Gastrocnemius medialis (tissue), 4 donors: ENCODE results near the gene NR1H2. TPM values are rescaled to one million over a fixed set of nuclear protein-coding genes. Genes with fewer than 3 reads are reported as not detected.
A peak's percentile ranks its signal among the peaks of the same experiment; 100 is the strongest.
"Not testable (repeated sequence)": the region's sequence is repeated elsewhere in the genome, so short reads cannot be mapped to it uniquely, and the experiment has no call there.

Source experiments
- ATAC-seq, 2 donors: fragments of 150-250 bp; one replicate each; pipeline ENCODE4 v1.9.1; 2016
- DNase-seq, 2 donors: peaks; one replicate each; pipeline ENCODE4 v3.0.0-alpha.2; 2019
- H3K27ac ChIP-seq, 4 donors: fragments of 200-600 bp; sonication (generic); 1 replicate in 1 of 4; 2 replicates in 3 of 4; pipeline ENCODE4 v1.5.1; 2016 to 2018; ENCODE audit warnings: mild to moderate bottlenecking in 2 of 4, moderate library complexity in 1 of 4
- H3K27me3 ChIP-seq, 3 donors: fragments of 200-600 bp; sonication (generic) in 2 of 3; 1 replicate in 1 of 3; 2 replicates in 2 of 3; pipeline versions ENCODE4 v1.5.1 to v1.6.0; 2016 to 2019; ENCODE audit warnings: mild to moderate bottlenecking in 1 of 3, moderate library complexity in 1 of 3
- H3K36me3 ChIP-seq, 2 donors: fragments of 200-600 bp; sonication (generic) in 1 of 2; one replicate each; pipeline ENCODE4 v1.5.1; 2017 to 2018
- H3K4me1 ChIP-seq, 2 donors: fragments of 200-600 bp; sonication (generic) in 1 of 2; one replicate each; pipeline ENCODE4 v1.5.1; 2016 to 2017; ENCODE audit warnings: mild to moderate bottlenecking in 2 of 2
- H3K4me3 ChIP-seq, 4 donors: fragments of 200-600 bp; sonication (generic) in 3 of 4; 1 replicate in 1 of 4; 2 replicates in 3 of 4; pipeline ENCODE4 v1.5.1; 2016 to 2019; ENCODE audit warnings: mild to moderate bottlenecking in 2 of 4
- H3K9me3 ChIP-seq, 3 donors: fragments of 200-600 bp; sonication (generic) in 2 of 3; 1 replicate in 1 of 3; 2 replicates in 2 of 3; pipeline ENCODE4 v1.5.1; 2016 to 2019
- CTCF ChIP-seq, 5 experiments: fragments of 450-650 bp in 3 of 5; fragments of 200-600 bp in 2 of 5; sonication (generic) in 2 of 5; IDR thresholded peaks in 4 of 5; conservative IDR thresholded peaks in 1 of 5; 1 replicate in 4 of 5; 2 replicates in 1 of 5; pipeline ENCODE4 v1.5.1; 2016 to 2019; ENCODE audit warnings: antibody characterized with exemption in 5 of 5, mild to moderate bottlenecking in 3 of 5, moderate library complexity in 3 of 5
- POLR2A ChIP-seq, 2 donors: fragments of 450-650 bp; IDR thresholded peaks; one replicate each; pipeline ENCODE4 v1.6.1; 2017; ENCODE audit warnings: antibody characterized with exemption in 2 of 2, mild to moderate bottlenecking in 2 of 2, moderate library complexity in 2 of 2
- in situ Hi-C, 4 donors: fragments of 200-750 bp; cut with MboI; loops; one replicate each; pipeline versions ENCODE4 v1.15.0 to v1.8.0; 2017; ENCODE audit warnings: low sequenced_read_pairs in 4 of 4
- intact Hi-C: fragments of 100-400 bp; cut with DNase I; formaldehyde crosslinking; loops from one replicate; pipeline ENCODE4 v1.15.1; 2023; ENCODE audit warnings: low total_unique reads
- total RNA-seq, 4 donors: library from RNA; depleted of rRNA; stranded (reverse); fragments of >200 nt; gene quantifications; one replicate each; pipeline versions ENCODE4 v1.1.0 to v1.2.3, GENCODE V29; 2016

NR1H2 gene
- total RNA-seq, 4 donors from 2014 or later = 155 to 232 (median 200) TPM

- Histone ChIP-seq H3K36me3 (no peaks in the 10 kb centered on the region), H3K27ac (peak overlapping the region; percentile 77 to 84 (median 82)), H3K9me3 (no peaks in the 10 kb centered on the region), H3K27me3 (peaks cover 0 to 11% (median 8%) of the 10 kb centered on the region in 3 donors), H3K4me3 (peak overlapping the region; percentile 50 to 65 (median 60)), H3K4me1 (peaks cover 29 to 33% of the 10 kb centered on the region in 2 donors)
- ATAC-seq = peak; percentile 47 to 50
- TF ChIP-seq POLR2A (IDR thresholded peaks at IDR 0.05) (peak; percentile 60 to 69), CTCF (IDR thresholded peaks at IDR 0.05 in 4 of 5, conservative IDR thresholded peaks at IDR 0.05 in 1 of 5) (no peak)
- DNase-seq = peak; percentile 13 to 36
- intact Hi-C loops (loop anchor here (2.0 to 5.0 kb wide), 2 partner anchors 48 to 129 kb away; partner anchors contain the start of gene POLD1), in situ Hi-C loops (no loop called here)
Measured at GRCh38 chr19:50333737-50334617, 42.3 kb upstream of the NR1H2 start.

- Histone ChIP-seq H3K27me3 (peaks cover 0 to 11% (median 8%) of the 10 kb centered on the region in 3 donors), H3K36me3 (no peaks in the 10 kb centered on the region), H3K9me3 (no peaks in the 10 kb centered on the region), H3K4me3 (no peak overlapping the region), H3K27ac (no peak overlapping the region), H3K4me1 (peaks cover 24 to 29% of the 10 kb centered on the region in 2 donors)
- TF ChIP-seq POLR2A (IDR thresholded peaks at IDR 0.05) (no peak), CTCF (IDR thresholded peaks at IDR 0.05 in 4 of 5, conservative IDR thresholded peaks at IDR 0.05 in 1 of 5) (no peak)
- in situ Hi-C loops (no loop called here), intact Hi-C loops (loop anchor here (5.0 kb wide), 1 partner anchor 47 kb away; the partner anchor contains the start of gene POLD1)
- DNase-seq (peak in 1 of 2 donors; percentile 9), ATAC-seq (no peak)
Measured at GRCh38 chr19:50334741-50335421, 41.4 kb upstream of the NR1H2 start.

GRCh38 chr19:50337031-50337430 lies 39.2 kb upstream of the NR1H2 start:
- H3K9me3 ChIP-seq, H3K27me3 ChIP-seq, intact Hi-C loops, ATAC-seq, H3K27ac ChIP-seq, DNase-seq, H3K4me3 ChIP-seq, H3K36me3 ChIP-seq, in situ Hi-C loops: not testable (repeated sequence)
- peaks cover 11 to 12% of the 10 kb centered on the region in 2 donors for H3K4me1 ChIP-seq

GRCh38 chr19:50340331-50340730 lies 35.9 kb upstream of the NR1H2 start:
- intact Hi-C loops = no loop called here
- Histone ChIP-seq H3K4me3 (no peak overlapping the region), H3K27me3 (no peaks in the 10 kb centered on the region), H3K9me3 (no peaks in the 10 kb centered on the region), H3K36me3 (no peaks in the 10 kb centered on the region), H3K27ac (no peak overlapping the region), H3K4me1 (no peaks in the 10 kb centered on the region)
- DNase-seq = no peak
- ATAC-seq = no peak
- TF ChIP-seq POLR2A (IDR thresholded peaks at IDR 0.05) = no peak
- in situ Hi-C loops = no loop called here

GRCh38 chr19:50341091-50341564 lies 35.1 kb upstream of the NR1H2 start:
- in situ Hi-C loops = no loop called here
- no peak for DNase-seq
- Histone ChIP-seq H3K27ac (no peak overlapping the region), H3K9me3 (no peaks in the 10 kb centered on the region), H3K27me3 (no peaks in the 10 kb centered on the region), H3K4me3 (no peak overlapping the region), H3K36me3 (no peaks in the 10 kb centered on the region), H3K4me1 (no peaks in the 10 kb centered on the region)
- intact Hi-C loops = no loop called here
- ATAC-seq = no peak
- TF ChIP-seq CTCF (IDR thresholded peaks at IDR 0.05 in 4 of 5, conservative IDR thresholded peaks at IDR 0.05 in 1 of 5) = no peak
- TF ChIP-seq POLR2A (IDR thresholded peaks at IDR 0.05) = no peak
